Islet of Langerhans (tissue), 1 donor: ENCODE results near the gene CLDN22.
"Not testable (repeated sequence)": the region's sequence is repeated elsewhere in the genome, so short reads cannot be mapped to it uniquely, and the experiment has no call there.

ENCODE experiments used
- FAIRE-seq: peaks from one replicate; lab custom pipeline; 2011; peaks lifted over from hg19 to GRCh38; lab: Jason Lieb, UNC

Gene CLDN22

GRCh38 chr4:183347146-183347545 is 27.1 kb upstream of the CLDN22 start:
- no peak for FAIRE-seq

GRCh38 chr4:183345261-183345660 is 25.2 kb upstream of the CLDN22 start:
- no peak for FAIRE-seq

- no peak for FAIRE-seq
Measured at GRCh38 chr4:183344523-183345255, 24.6 kb upstream of the CLDN22 start.

GRCh38 chr4:183343730-183344129 is 23.7 kb upstream of the CLDN22 start:
- no peak for FAIRE-seq

- no peak for FAIRE-seq
Measured at GRCh38 chr4:183342541-183343533, 22.8 kb upstream of the CLDN22 start.

- FAIRE-seq, result no peak
Measured at GRCh38 chr4:183337833-183338232, 17.8 kb upstream of the CLDN22 start.

GRCh38 chr4:183337349-183337748 is 17.3 kb upstream of the CLDN22 start:
- FAIRE-seq, result no peak

GRCh38 chr4:183335369-183335940 is 15.4 kb upstream of the CLDN22 start:
- FAIRE-seq, result no peak

GRCh38 chr4:183333983-183334382 is 13.9 kb upstream of the CLDN22 start:
- no peak for FAIRE-seq

- FAIRE-seq, result no peak
Measured at GRCh38 chr4:183333202-183333601, 13.1 kb upstream of the CLDN22 start.

- FAIRE-seq, result no peak
Measured at GRCh38 chr4:183332447-183332846, 12.4 kb upstream of the CLDN22 start.

- FAIRE-seq, result no peak
Measured at GRCh38 chr4:183330841-183331240, 10.8 kb upstream of the CLDN22 start.

GRCh38 chr4:183329954-183330742 is 10.1 kb upstream of the CLDN22 start:
- FAIRE-seq, result no peak

GRCh38 chr4:183329244-183329643 is 9.2 kb upstream of the CLDN22 start:
- no peak for FAIRE-seq

- no peak for FAIRE-seq
Measured at GRCh38 chr4:183328832-183329231, 8.8 kb upstream of the CLDN22 start.

GRCh38 chr4:183327827-183328226 is 7.8 kb upstream of the CLDN22 start:
- no peak for FAIRE-seq

GRCh38 chr4:183326853-183327252 is 6.8 kb upstream of the CLDN22 start:
- no peak for FAIRE-seq

GRCh38 chr4:183326387-183326786 is 6.3 kb upstream of the CLDN22 start:
- not testable (repeated sequence) for FAIRE-seq

GRCh38 chr4:183324619-183325018 is 4.5 kb upstream of the CLDN22 start:
- FAIRE-seq, result no peak

GRCh38 chr4:183324056-183324455 is 4.0 kb upstream of the CLDN22 start:
- FAIRE-seq, result not testable (repeated sequence)

GRCh38 chr4:183323295-183323694 is 3.2 kb upstream of the CLDN22 start:
- FAIRE-seq, result no peak

- no peak for FAIRE-seq
Measured at GRCh38 chr4:183322326-183322725, 2.2 kb upstream of the CLDN22 start, which contains the start of gene CLDN24. Gene CLDN24, minus strand, starts transcription at chr4:183322426. Its CDS starts 0 bp downstream, at chr4:183322426.
